ENCODE measurements around the gene SWT1. TPM values are rescaled to one million over a fixed set of nuclear protein-coding genes. Genes with fewer than 3 reads are reported as not detected.

SWT1 gene
- total and polyA plus RNA-seq, 2 experiments from 2014 or later, result 1.6 to 2.8 TPM

GRCh38 chr1:185311589-185312225, 154.7 kb downstream of the SWT1 start:
- TF ChIP-seq EZH2phosphoT487 (IDR thresholded peaks at IDR 0.05; ENCODE audit: insufficient read depth, low read depth) (no peak), EZH2 (IDR thresholded peaks at IDR 0.05; ENCODE audit: insufficient read depth, poor library complexity, severe bottlenecking) (no peak)
- Histone ChIP-seq H3K4me3 (no peak overlapping the region), H2AFZ (no peak overlapping the region), H3K27ac (no peak overlapping the region), H3K4me1 (ENCODE audit: insufficient read depth) (peaks cover 34% of the 10 kb centered on the region), H3K4me2 (ENCODE audit: unreplicated experiment) (no peak overlapping the region), H3K27me3 (replicated peaks; ENCODE audit: insufficient read depth) (no peaks in the 10 kb centered on the region), H3K36me3 (ENCODE audit: low read depth) (peaks cover 36% of the 10 kb centered on the region), H4K20me1 (ENCODE audit: insufficient read depth) (0 out of 2 replicates have a peak, but pooled peaks cover 21% of the 10 kb centered on the region), H3F3A (ENCODE audit: insufficient read depth) (no peaks in the 10 kb centered on the region), H3K9me2 (ENCODE audit: insufficient read depth) (no peaks in the 10 kb centered on the region), H3K9ac (no peak overlapping the region), H3K79me2 (ENCODE audit: insufficient read depth) (peaks cover 91% of the 10 kb centered on the region), H3K9me3 (ENCODE audit: low read depth) (no peaks in the 10 kb centered on the region)
- peak; percentile 8 for DNase-seq
- in situ Hi-C loops (cut with MboI), result no loop called here

GRCh38 chr1:185312361-185313138, 155.6 kb downstream of the SWT1 start:
- no peak overlapping the region for H3K27ac ChIP-seq
- in situ Hi-C loops (cut with MboI), result no loop called here
- peaks cover 34% of the 10 kb centered on the region for H3K4me1 ChIP-seq (ENCODE audit: insufficient read depth)
- H3K36me3 ChIP-seq (ENCODE audit: low read depth), result peaks cover 28% of the 10 kb centered on the region
- H4K20me1 ChIP-seq (ENCODE audit: insufficient read depth), result 0 out of 2 replicates have a peak, but pooled peaks cover 21% of the 10 kb centered on the region
- H3K4me2 ChIP-seq (ENCODE audit: unreplicated experiment), result peak overlapping the region; percentile 95
- no peaks in the 10 kb centered on the region for H3F3A ChIP-seq (ENCODE audit: insufficient read depth)
- no peak for DNase-seq
- TF ChIP-seq EZH2 (IDR thresholded peaks at IDR 0.05; ENCODE audit: insufficient read depth, poor library complexity, severe bottlenecking) (no peak), EZH2phosphoT487 (IDR thresholded peaks at IDR 0.05; ENCODE audit: insufficient read depth, low read depth) (no peak)
- no peaks in the 10 kb centered on the region for H3K9me3 ChIP-seq (ENCODE audit: low read depth)
- WGBS, 2 experiments (ENCODE audit: low coverage in 1 of 2, low lambda C conversion rate in 2 of 2, missing lambda C conversion rate in 2 of 2), result 84 to 86% methylated on average over 4 of the region's 4 CpGs
- no peaks in the 10 kb centered on the region for H3K9me2 ChIP-seq (ENCODE audit: insufficient read depth)
- H3K4me3 ChIP-seq, result peak overlapping the region; percentile 84; the same call in 1 of the 2 replicates
- H3K79me2 ChIP-seq (ENCODE audit: insufficient read depth), result peaks cover 90% of the 10 kb centered on the region
- H2AFZ ChIP-seq, result no peak overlapping the region
- H3K27me3 ChIP-seq (replicated peaks; ENCODE audit: insufficient read depth), result no peaks in the 10 kb centered on the region
- H3K9ac ChIP-seq, result no peak overlapping the region

GRCh38 chr1:185314411-185314810, 157.4 kb downstream of the SWT1 start:
- no peaks in the 10 kb centered on the region for H3K9me2 ChIP-seq (ENCODE audit: insufficient read depth)
- H3K27me3 ChIP-seq (replicated peaks; ENCODE audit: insufficient read depth), result no peaks in the 10 kb centered on the region
- H3K27ac ChIP-seq, result peak overlapping the region; percentile 12
- no peaks in the 10 kb centered on the region for H3F3A ChIP-seq (ENCODE audit: insufficient read depth)
- WGBS, 2 experiments (ENCODE audit: low coverage in 1 of 2, low lambda C conversion rate in 2 of 2, missing lambda C conversion rate in 2 of 2), result 88 to 97% methylated on average over 1 of the region's 1 CpG
- in situ Hi-C loops (cut with MboI), result no loop called here
- peak overlapping the region; percentile 95 for H3K4me2 ChIP-seq (ENCODE audit: unreplicated experiment)
- no peaks in the 10 kb centered on the region for H3K9me3 ChIP-seq (ENCODE audit: low read depth)
- no peak for TF ChIP-seq EZH2 (IDR thresholded peaks at IDR 0.05; ENCODE audit: insufficient read depth, poor library complexity, severe bottlenecking)
- TF ChIP-seq EZH2phosphoT487 (IDR thresholded peaks at IDR 0.05; ENCODE audit: insufficient read depth, low read depth), result no peak
- DNase-seq, result peak; percentile 51
- H3K4me3 ChIP-seq, result peak overlapping the region; percentile 84
- H3K36me3 ChIP-seq (ENCODE audit: low read depth), result peaks cover 11% of the 10 kb centered on the region
- H3K4me1 ChIP-seq (ENCODE audit: insufficient read depth), result peaks cover 34% of the 10 kb centered on the region
- H2AFZ ChIP-seq, result no peak overlapping the region
- H3K9ac ChIP-seq, result peak overlapping the region; percentile 95
- H4K20me1 ChIP-seq (ENCODE audit: insufficient read depth), result 0 out of 2 replicates have a peak, but pooled peaks cover 21% of the 10 kb centered on the region
- H3K79me2 ChIP-seq (ENCODE audit: insufficient read depth), result peaks cover 72% of the 10 kb centered on the region

GRCh38 chr1:185315445-185316071, 158.6 kb downstream of the SWT1 start:
- Histone ChIP-seq H4K20me1 (ENCODE audit: insufficient read depth) (0 out of 2 replicates have a peak, but pooled peaks cover 21% of the 10 kb centered on the region), H2AFZ (peak overlapping the region; percentile 100), H3K4me1 (ENCODE audit: insufficient read depth) (peaks cover 34% of the 10 kb centered on the region), H3F3A (ENCODE audit: insufficient read depth) (no peaks in the 10 kb centered on the region), H3K4me2 (ENCODE audit: unreplicated experiment) (peak overlapping the region; percentile 95), H3K9ac (peak overlapping the region; percentile 95), H3K27me3 (replicated peaks; ENCODE audit: insufficient read depth) (no peaks in the 10 kb centered on the region), H3K36me3 (ENCODE audit: low read depth) (peaks cover 3% of the 10 kb centered on the region; the same call in 1 of the 2 replicates), H3K79me2 (ENCODE audit: insufficient read depth) (peaks cover 60% of the 10 kb centered on the region), H3K27ac (peak overlapping the region; percentile 88), H3K4me3 (peak overlapping the region; percentile 84), H3K9me3 (ENCODE audit: low read depth) (no peaks in the 10 kb centered on the region), H3K9me2 (ENCODE audit: insufficient read depth) (no peaks in the 10 kb centered on the region)
- TF ChIP-seq EZH2 (IDR thresholded peaks at IDR 0.05; ENCODE audit: insufficient read depth, poor library complexity, severe bottlenecking), result no peak
- no peak for TF ChIP-seq EZH2phosphoT487 (IDR thresholded peaks at IDR 0.05; ENCODE audit: insufficient read depth, low read depth)
- 17 to 29% methylated on average over 8 of the region's 8 CpGs for whole genome bisulfite sequencing, 2 experiments (ENCODE audit: low coverage in 1 of 2, low lambda C conversion rate in 2 of 2, missing lambda C conversion rate in 2 of 2)
- peak; percentile 46 for DNase-seq
- in situ Hi-C loops (cut with MboI), result no loop called here

All from GM23248 (cell line).